GM18519 (cell line): ENCODE results near the gene SUSD3.
"Not testable (repeated sequence)": the region's sequence is repeated elsewhere in the genome, so short reads cannot be mapped to it uniquely, and the experiment has no call there.

ENCODE experiments used
- ATAC-seq: cut with Tn5 transposase; IDR thresholded peaks from one replicate; pipeline ENCODE4 v1.9.1; 2021; ENCODE audit warnings: mild to moderate bottlenecking, moderate library complexity; ENCODE audit not compliant: unreplicated experiment, low FRiP score

Gene SUSD3

GRCh38 chr9:93058355-93059010, at the start of gene SUSD3:
Gene SUSD3, plus strand, starts transcription at chr9:93058701. Its CDS starts 42 bp downstream, at chr9:93058743.
- no peak for ATAC-seq

- ATAC-seq, result no peak
Observed at GRCh38 chr9:93009337-93010015, 49.0 kb upstream of the SUSD3 start.

GRCh38 chr9:93010056-93010455, 48.4 kb upstream of the SUSD3 start:
- ATAC-seq, result no peak

- no peak for ATAC-seq
Observed at GRCh38 chr9:93010704-93011103, 47.8 kb upstream of the SUSD3 start.

- no peak for ATAC-seq
Observed at GRCh38 chr9:93011114-93011513, 47.4 kb upstream of the SUSD3 start.

GRCh38 chr9:93012963-93013855, 45.3 kb upstream of the SUSD3 start:
- no peak for ATAC-seq

- ATAC-seq, result no peak
Observed at GRCh38 chr9:93013856-93014582, 44.5 kb upstream of the SUSD3 start.

- not testable (repeated sequence) for ATAC-seq
Observed at GRCh38 chr9:93015190-93015589, 43.3 kb upstream of the SUSD3 start.

GRCh38 chr9:93017621-93018020, 40.9 kb upstream of the SUSD3 start:
- ATAC-seq, result no peak

- ATAC-seq, result no peak
Observed at GRCh38 chr9:93020151-93020550, 38.4 kb upstream of the SUSD3 start.

- no peak for ATAC-seq
Observed at GRCh38 chr9:93020771-93021670, 37.5 kb upstream of the SUSD3 start.

- ATAC-seq, result no peak
Observed at GRCh38 chr9:93022066-93022465, 36.4 kb upstream of the SUSD3 start.

- ATAC-seq, result no peak
Observed at GRCh38 chr9:93022721-93023520, 35.6 kb upstream of the SUSD3 start.

GRCh38 chr9:93023521-93023815, 35.0 kb upstream of the SUSD3 start:
- ATAC-seq, result no peak

GRCh38 chr9:93024646-93024910, 33.9 kb upstream of the SUSD3 start:
- ATAC-seq, result no peak

GRCh38 chr9:93024986-93025630, 33.4 kb upstream of the SUSD3 start:
- ATAC-seq, result no peak

GRCh38 chr9:93025736-93026135, 32.8 kb upstream of the SUSD3 start:
- no peak for ATAC-seq

- ATAC-seq, result no peak
Observed at GRCh38 chr9:93026640-93027039, 31.9 kb upstream of the SUSD3 start.

- no peak for ATAC-seq
Observed at GRCh38 chr9:93027750-93028149, 30.8 kb upstream of the SUSD3 start.
